Spleen (tissue), 7 donors: ENCODE results near the gene ZBTB7C.

Source experiments
- CTCF ChIP-seq, 11 experiments: fragments of 200-600 bp in 7 of 11; fragments of 450-650 bp in 4 of 11; sonication (generic) in 4 of 11; IDR thresholded peaks in 8 of 11; conservative IDR thresholded peaks in 3 of 11; 1 replicate in 7 of 11; 2 replicates in 4 of 11; pipeline versions ENCODE4 v1.4.0 to v1.8.0; 2016 to 2021; ENCODE audit warnings: antibody characterized with exemption in 11 of 11, inconsistent platforms in 4 of 11, mild to moderate bottlenecking in 1 of 11
- POLR2A ChIP-seq, 3 donors: fragments of 450-650 bp; IDR thresholded peaks; one replicate each; pipeline ENCODE4 v1.5.1; 2017; ENCODE audit warnings: antibody characterized with exemption in 3 of 3, mild to moderate bottlenecking in 1 of 3
- POLR2AphosphoS5 ChIP-seq, 3 donors: sonication (generic); formaldehyde crosslinking; IDR thresholded peaks; one replicate each; pipeline ENCODE4 v1.5.1; 2017; ENCODE audit warnings: antibody characterized with exemption in 3 of 3
- donor health status: DM: no; HTN: no; CAD: no; lungs with moderate emphysema.
- donor health status: DM: no; HTN: no; CAD: no.
- donor health status: DM: no; HTN: no; CAD: no.

- TF ChIP-seq CTCF (IDR thresholded peaks at IDR 0.05 in 8 of 11, conservative IDR thresholded peaks at IDR 0.05 in 3 of 11) (no peak), POLR2AphosphoS5 (IDR thresholded peaks at IDR 0.05) (no peak), POLR2A (IDR thresholded peaks at IDR 0.05) (no peak)
Observed at GRCh38 chr18:48119204-48119603, 290.0 kb downstream of the ZBTB7C start.
